GM19099 (cell line): ENCODE results near the gene P2RY12.

Source experiments
- POLR2A ChIP-seq: IDR thresholded peaks from 3 replicates; pipeline ENCODE4 v1.6.1; 2011; ENCODE audit warnings: low read depth; ENCODE audit not compliant: insufficient read length; ENCODE audit errors: extremely low read depth

Gene P2RY12

GRCh38 chr3:151330379-151330778 is 54.2 kb downstream of the P2RY12 start:
- no peak for TF ChIP-seq POLR2A

GRCh38 chr3:151329363-151329762 is 55.2 kb downstream of the P2RY12 start, which contains the start of gene P2RY13:
TSS of gene P2RY13 (minus strand) at chr3:151329549. CDS start at chr3:151329528, 21 bp downstream.
- no peak for TF ChIP-seq POLR2A

- no peak for TF ChIP-seq POLR2A
Observed at GRCh38 chr3:151328298-151328995, 56.1 kb downstream of the P2RY12 start.

GRCh38 chr3:151327571-151328198 is 56.9 kb downstream of the P2RY12 start:
- no peak for TF ChIP-seq POLR2A

GRCh38 chr3:151322511-151322910 is 62.0 kb downstream of the P2RY12 start:
- TF ChIP-seq POLR2A, result no peak

GRCh38 chr3:151321526-151321925 is 63.0 kb downstream of the P2RY12 start:
- no peak for TF ChIP-seq POLR2A

- no peak for TF ChIP-seq POLR2A
Observed at GRCh38 chr3:151320131-151320530, 64.4 kb downstream of the P2RY12 start.

- no peak for TF ChIP-seq POLR2A
Observed at GRCh38 chr3:151319628-151320027, 64.9 kb downstream of the P2RY12 start.

GRCh38 chr3:151318991-151319390 is 65.6 kb downstream of the P2RY12 start:
- TF ChIP-seq POLR2A, result no peak

GRCh38 chr3:151318313-151318712 is 66.2 kb downstream of the P2RY12 start:
- TF ChIP-seq POLR2A, result no peak

- TF ChIP-seq POLR2A, result no peak
Observed at GRCh38 chr3:151316267-151316991, 68.1 kb downstream of the P2RY12 start, which contains the start of gene GPR87. TSS of gene GPR87 (minus strand) at chr3:151316820. CDS start at chr3:151300100, 16,720 bp downstream.

- no peak for TF ChIP-seq POLR2A
Observed at GRCh38 chr3:151315846-151316245, 68.7 kb downstream of the P2RY12 start.

GRCh38 chr3:151315136-151315535 is 69.4 kb downstream of the P2RY12 start:
- no peak for TF ChIP-seq POLR2A

GRCh38 chr3:151314593-151314992 is 70.0 kb downstream of the P2RY12 start:
- TF ChIP-seq POLR2A, result no peak

GRCh38 chr3:151314137-151314536 is 70.4 kb downstream of the P2RY12 start:
- TF ChIP-seq POLR2A, result no peak

GRCh38 chr3:151312972-151313371 is 71.6 kb downstream of the P2RY12 start:
- TF ChIP-seq POLR2A, result no peak
